ENCODE data around the gene HRC.
"Not testable (repeated sequence)": the region's sequence is repeated elsewhere in the genome, so short reads cannot be mapped to it uniquely, and the experiment has no call there.

HRC gene

DNA sequence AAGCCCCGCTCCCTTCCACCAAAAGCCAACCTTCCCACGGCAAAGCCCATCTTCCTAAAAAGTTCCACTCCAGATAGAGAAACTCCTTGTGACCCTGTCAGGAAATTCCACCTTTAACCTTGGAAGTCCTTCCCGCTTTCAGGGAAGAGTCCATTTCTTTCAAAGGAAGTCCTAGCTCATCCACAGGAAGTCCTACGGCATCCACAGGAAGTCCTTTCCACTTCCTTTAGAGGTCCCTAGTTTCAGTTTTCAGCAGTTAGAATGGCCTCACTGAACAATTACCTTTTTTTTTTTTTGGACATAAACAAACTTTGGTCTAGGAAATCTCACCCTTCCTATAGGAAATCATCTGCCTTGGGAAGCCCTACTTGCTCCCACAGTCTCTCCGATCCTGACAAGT is 34.1 kb upstream of the HRC start:
- Histone ChIP-seq H3K27me3 (no peaks in the 10 kb centered on the region), H3K9me3 (replicated peaks in 1 of 11) (peaks cover 0 to 30% (median 17%) of the 10 kb centered on the region in 11 experiments; a peak in 20 of 22 replicates), H4K20me1 (no peaks in the 10 kb centered on the region), H3K4me1 (peaks cover 14 to 41% (median 28%) of the 10 kb centered on the region in 10 experiments), H3K4me2 (peak overlapping the region; percentile 4 to 79 (median 66)), H3K27ac (peak overlapping the region in 7 of 11 experiments; percentile 29 to 53 (median 39); a peak in 11 of 22 replicates), H3K9ac (no peak overlapping the region), H3K4me3 (peak overlapping the region in 2 of 10 experiments; percentile 7 to 16; a peak in 2 of 20 replicates), H3K36me3 (peaks cover 0 to 85% (median 11%) of the 10 kb centered on the region in 11 experiments; a peak in 14 of 22 replicates)
- no peak for TF ChIP-seq Cebpa-rat (IDR thresholded peaks at IDR 0.05)

DNA sequence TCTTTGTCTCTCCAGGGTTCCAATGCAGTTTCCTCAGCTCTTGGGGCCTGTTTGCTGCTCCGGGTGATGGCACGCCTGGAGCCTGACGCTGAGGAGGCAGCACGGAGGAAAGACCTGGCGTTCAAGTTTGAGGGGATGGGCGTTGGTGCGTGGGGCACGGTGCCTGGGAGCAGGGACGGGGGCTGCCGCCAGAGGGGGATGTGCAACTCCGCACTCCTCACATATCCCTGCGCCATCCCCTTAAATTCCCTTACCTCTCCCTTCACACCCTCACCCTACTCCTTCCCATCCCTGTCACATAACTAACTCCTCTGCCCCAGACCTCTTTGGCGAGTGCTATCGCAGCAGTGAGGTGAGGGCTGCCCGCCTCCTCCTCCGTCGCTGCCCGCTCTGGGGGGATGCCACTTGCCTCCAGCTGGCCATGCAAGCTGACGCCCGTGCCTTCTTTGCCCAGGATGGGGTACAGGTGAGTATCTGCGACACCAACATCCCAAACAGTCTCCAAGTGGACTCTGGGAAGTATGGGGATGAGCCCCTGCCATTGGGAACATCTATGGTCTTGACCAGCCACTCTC is 33.5 kb upstream of the HRC start:
- TF ChIP-seq Cebpa-rat (IDR thresholded peaks at IDR 0.05), result no peak
- Histone ChIP-seq H3K9me3 (replicated peaks in 1 of 11) (peaks cover 5 to 35% (median 22%) of the 10 kb centered on the region in 11 experiments; a peak in 21 of 22 replicates), H3K36me3 (peaks cover 0 to 90% (median 12%) of the 10 kb centered on the region in 11 experiments; a peak in 14 of 22 replicates), H4K20me1 (no peaks in the 10 kb centered on the region), H3K27me3 (no peaks in the 10 kb centered on the region), H3K9ac (no peak overlapping the region), H3K4me3 (no peak overlapping the region), H3K4me1 (peaks cover 14 to 41% (median 28%) of the 10 kb centered on the region in 10 experiments), H3K27ac (peak overlapping the region in 6 of 11 experiments; percentile 29 to 53 (median 37); a peak in 8 of 22 replicates), H3K4me2 (peak overlapping the region in 10 of 11 experiments; percentile 4 to 79 (median 66); a peak in 19 of 22 replicates)

DNA sequence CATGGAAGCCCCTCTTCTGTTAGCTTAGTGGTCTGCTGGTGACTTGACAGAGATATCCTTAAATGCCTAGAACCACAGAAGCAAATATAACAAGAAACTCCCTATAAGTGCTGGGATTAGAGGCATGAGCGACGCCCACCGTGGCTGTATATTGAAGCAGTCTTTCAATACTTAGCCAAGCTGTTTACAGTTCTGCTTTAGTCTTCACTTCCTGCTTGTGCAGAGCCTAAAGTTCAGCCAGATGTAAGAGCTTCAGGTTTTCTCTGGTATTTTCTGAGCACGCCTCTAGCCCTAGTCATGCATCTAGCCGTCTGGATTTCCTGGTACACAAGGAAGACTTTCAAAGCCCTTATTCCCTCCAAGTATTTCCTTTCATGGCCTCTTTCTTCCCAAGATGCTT is 30.9 kb upstream of the HRC start:
- Histone ChIP-seq H3K36me3 (peaks cover 0 to 91% (median 23%) of the 10 kb centered on the region in 11 experiments; a peak in 14 of 22 replicates), H4K20me1 (no peaks in the 10 kb centered on the region), H3K4me2 (peak overlapping the region in 5 of 11 experiments; percentile 4 to 48 (median 40); a peak in 8 of 22 replicates), H3K4me1 (peaks cover 14 to 49% (median 28%) of the 10 kb centered on the region in 10 experiments), H3K9me3 (replicated peaks in 1 of 11) (peaks cover 22 to 48% (median 38%) of the 10 kb centered on the region in 11 experiments), H3K27me3 (no peaks in the 10 kb centered on the region), H3K4me3 (no peak overlapping the region), H3K27ac (peak overlapping the region in 4 of 11 experiments; percentile 29 to 47 (median 39); a peak in 8 of 22 replicates), H3K9ac (peak overlapping the region in 1 of 11 experiments; percentile 0; a peak in 1 of 22 replicates)
- TF ChIP-seq Cebpa-rat (IDR thresholded peaks at IDR 0.05), result no peak

DNA sequence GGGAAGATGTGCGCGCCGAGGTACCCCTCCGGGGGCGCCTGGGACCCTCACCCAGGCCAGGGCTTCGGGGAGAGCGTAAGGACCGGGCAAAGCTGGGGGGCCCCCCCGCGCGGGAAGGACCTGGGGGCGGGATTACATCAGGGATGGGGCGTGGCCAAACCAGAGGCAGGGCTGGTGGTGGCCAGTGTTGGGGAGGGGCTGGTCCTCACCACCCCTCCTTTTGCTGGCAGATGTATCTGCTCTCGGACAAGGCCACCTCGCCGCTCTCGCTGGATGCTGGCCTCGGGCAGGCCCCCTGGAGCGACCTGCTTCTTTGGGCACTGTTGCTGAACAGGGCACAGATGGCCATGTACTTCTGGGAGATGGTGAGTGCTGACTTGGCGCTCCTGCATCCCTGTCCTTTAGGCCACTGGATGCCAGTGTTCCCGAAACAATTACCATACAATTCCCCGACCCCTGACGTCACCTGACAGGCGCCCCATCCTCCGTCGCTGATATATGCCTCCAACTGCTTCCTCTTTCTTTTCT is 27.7 kb upstream of the HRC start:
- Histone ChIP-seq H3K4me3 (no peak overlapping the region; a peak in 1 of 20 replicates), H4K20me1 (no peaks in the 10 kb centered on the region), H3K4me1 (peaks cover 2 to 39% (median 17%) of the 10 kb centered on the region in 10 experiments), H3K9ac (no peak overlapping the region), H3K9me3 (replicated peaks in 1 of 11) (peaks cover 22 to 38% (median 34%) of the 10 kb centered on the region in 11 experiments), H3K27me3 (no peaks in the 10 kb centered on the region), H3K27ac (no peak overlapping the region; a peak in 1 of 22 replicates), H3K4me2 (peak overlapping the region in 2 of 11 experiments; percentile 28 to 31; a peak in 4 of 22 replicates), H3K36me3 (peaks cover 0 to 78% (median 17%) of the 10 kb centered on the region in 11 experiments; a peak in 13 of 22 replicates)
- TF ChIP-seq Cebpa-rat (IDR thresholded peaks at IDR 0.05), result no peak

DNA sequence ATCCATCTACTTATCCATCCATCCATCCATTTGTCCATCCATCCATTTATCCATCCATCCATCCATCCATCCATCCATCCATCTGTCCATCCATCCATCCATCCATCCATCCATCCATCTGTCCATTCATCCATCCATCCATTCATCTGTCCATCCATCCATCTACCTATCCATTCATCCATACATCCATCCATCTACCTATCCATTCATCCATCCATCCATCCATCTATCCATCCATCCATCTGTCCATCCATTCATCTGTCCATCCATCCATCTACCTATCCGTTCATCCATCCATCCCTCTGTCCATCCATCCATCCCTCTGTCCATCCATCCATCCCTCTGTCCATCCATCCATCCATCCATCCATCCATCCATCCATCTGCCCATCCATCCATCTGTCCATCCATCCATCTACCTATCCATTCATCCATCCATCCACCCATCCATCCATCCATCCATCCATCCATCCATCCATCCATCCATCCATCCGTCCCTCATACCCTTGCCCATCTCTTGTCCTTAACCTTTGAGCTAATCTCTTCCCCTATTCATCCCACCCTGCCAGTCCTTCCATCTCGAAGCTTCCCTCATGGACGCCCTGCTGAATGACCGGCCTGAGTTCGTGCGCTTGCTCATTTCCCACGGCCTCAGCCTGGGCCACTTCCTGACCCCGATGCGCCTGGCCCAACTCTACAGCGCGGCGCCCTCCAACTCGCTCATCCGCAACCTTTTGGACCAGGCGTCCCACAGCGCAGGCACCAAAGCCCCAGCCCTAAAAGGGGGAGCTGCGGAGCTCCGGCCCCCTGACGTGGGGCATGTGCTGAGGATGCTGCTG is 27.0 kb upstream of the HRC start:
- H3K27ac ChIP-seq, H3K9ac ChIP-seq, H4K20me1 ChIP-seq, H3K4me2 ChIP-seq, H3K4me3 ChIP-seq, H3K27me3 ChIP-seq: not testable (repeated sequence)
- H3K9me3 ChIP-seq (replicated peaks in 1 of 11), result peaks cover 22 to 38% (median 34%) of the 10 kb centered on the region in 11 experiments
- peaks cover 8 to 46% (median 24%) of the 10 kb centered on the region in 10 experiments for H3K4me1 ChIP-seq
- peaks cover 0 to 71% (median 17%) of the 10 kb centered on the region in 11 experiments; a peak in 13 of 22 replicates for H3K36me3 ChIP-seq

DNA sequence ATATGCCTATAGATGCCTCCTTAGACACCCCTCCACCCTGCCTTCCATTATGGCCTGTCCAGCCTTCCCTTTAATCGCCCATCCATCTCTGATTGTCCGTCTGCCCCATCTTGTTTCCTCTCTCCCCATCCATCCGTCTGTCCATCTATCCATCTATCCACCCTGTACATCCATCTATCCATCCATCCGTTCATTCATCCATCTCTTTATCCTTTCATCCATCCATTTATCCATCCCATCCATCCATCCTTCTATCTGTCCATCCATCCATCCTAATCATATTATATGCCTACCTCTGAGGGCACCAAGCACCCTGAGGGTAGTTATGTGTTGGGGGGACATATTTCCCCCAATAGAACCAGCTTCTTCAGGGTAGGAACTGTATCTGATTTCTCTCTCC is 25.5 kb upstream of the HRC start:
- Histone ChIP-seq H3K4me1 (peaks cover 24 to 48% (median 28%) of the 10 kb centered on the region in 10 experiments), H3K9ac (no peak overlapping the region), H3K4me3 (no peak overlapping the region), H3K4me2 (no peak overlapping the region), H3K27ac (no peak overlapping the region), H3K9me3 (replicated peaks in 1 of 11) (peaks cover 22 to 37% (median 33%) of the 10 kb centered on the region in 11 experiments), H3K27me3 (no peaks in the 10 kb centered on the region), H3K36me3 (peaks cover 0 to 64% (median 17%) of the 10 kb centered on the region in 11 experiments; a peak in 13 of 22 replicates), H4K20me1 (no peaks in the 10 kb centered on the region)
- no peak for TF ChIP-seq Cebpa-rat (IDR thresholded peaks at IDR 0.05)

DNA sequence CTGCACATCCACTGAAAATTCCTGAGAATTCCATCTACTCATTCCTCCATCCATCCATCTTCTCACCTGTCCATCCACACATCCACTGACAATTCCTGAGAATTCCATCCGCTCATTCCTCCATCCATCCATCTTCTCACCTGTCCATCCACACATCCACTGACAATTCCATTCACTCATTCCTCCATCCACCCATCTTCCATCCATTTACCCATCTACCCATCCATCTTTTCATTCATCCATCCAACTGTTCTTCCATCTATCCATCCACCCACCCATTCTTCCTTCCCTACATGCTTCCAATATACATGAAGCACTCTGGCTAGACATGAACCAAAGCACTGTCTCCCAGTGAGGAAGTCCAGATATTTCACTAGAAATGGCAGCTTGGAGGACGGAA is 18.0 kb upstream of the HRC start:
- no peak overlapping the region for H3K4me2 ChIP-seq
- H3K4me3 ChIP-seq, result no peak overlapping the region
- no peaks in the 10 kb centered on the region for H3K27me3 ChIP-seq
- no peak for TF ChIP-seq Cebpa-rat (IDR thresholded peaks at IDR 0.05)
- H3K9ac ChIP-seq, result no peak overlapping the region
- H3K27ac ChIP-seq, result no peak overlapping the region
- H3K9me3 ChIP-seq (replicated peaks in 1 of 11), result no peaks in the 10 kb centered on the region
- peaks cover 21 to 28% (median 24%) of the 10 kb centered on the region in 10 experiments for H3K4me1 ChIP-seq
- no peaks in the 10 kb centered on the region for H4K20me1 ChIP-seq
- H3K36me3 ChIP-seq, result peaks cover 0 to 67% (median 9%) of the 10 kb centered on the region in 11 experiments; a peak in 10 of 22 replicates

DNA sequence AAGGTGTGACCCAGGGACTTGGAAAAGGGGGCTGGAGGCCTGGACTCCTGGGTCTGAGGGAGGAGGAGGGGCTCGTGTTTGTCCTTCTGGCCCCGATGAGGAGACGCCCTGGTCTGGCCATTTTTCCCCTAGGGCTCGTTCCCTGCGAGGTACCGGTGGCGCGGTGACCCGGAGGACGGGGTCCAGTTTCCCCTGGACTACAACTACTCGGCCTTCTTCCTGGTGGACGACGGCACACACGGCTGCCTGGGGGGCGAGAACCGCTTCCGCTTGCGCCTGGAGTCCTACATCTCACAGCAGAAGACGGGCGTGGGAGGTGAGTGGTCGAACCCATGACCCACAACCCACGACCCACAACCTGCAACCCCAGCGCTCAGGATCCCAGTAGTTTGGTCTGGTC is 13.2 kb upstream of the HRC start:
- Histone ChIP-seq H3K9me3 (replicated peaks in 1 of 11) (no peaks in the 10 kb centered on the region), H3K36me3 (peaks cover 0 to 76% (median 9%) of the 10 kb centered on the region in 11 experiments; a peak in 10 of 22 replicates), H3K9ac (no peak overlapping the region), H4K20me1 (peaks cover 0 to 15% (median 0%) of the 10 kb centered on the region in 11 experiments; a peak in 5 of 22 replicates), H3K4me2 (no peak overlapping the region), H3K27me3 (no peaks in the 10 kb centered on the region), H3K27ac (no peak overlapping the region), H3K4me3 (no peak overlapping the region), H3K4me1 (peaks cover 0 to 9% (median 2%) of the 10 kb centered on the region in 10 experiments; a peak in 2 of 20 replicates)
- TF ChIP-seq Cebpa-rat (IDR thresholded peaks at IDR 0.05), result no peak
